LNCAP (cell line): ENCODE measurements around the gene SAT2.

Experiments
- TF ChIP-seq, protein P1 (sequence below): fragments of 450-650 bp; IDR thresholded peaks from 2 replicates; pipeline ENCODE4 v1.5.1; 2017; ENCODE audit warnings: mild to moderate bottlenecking

Gene SAT2

DNA sequence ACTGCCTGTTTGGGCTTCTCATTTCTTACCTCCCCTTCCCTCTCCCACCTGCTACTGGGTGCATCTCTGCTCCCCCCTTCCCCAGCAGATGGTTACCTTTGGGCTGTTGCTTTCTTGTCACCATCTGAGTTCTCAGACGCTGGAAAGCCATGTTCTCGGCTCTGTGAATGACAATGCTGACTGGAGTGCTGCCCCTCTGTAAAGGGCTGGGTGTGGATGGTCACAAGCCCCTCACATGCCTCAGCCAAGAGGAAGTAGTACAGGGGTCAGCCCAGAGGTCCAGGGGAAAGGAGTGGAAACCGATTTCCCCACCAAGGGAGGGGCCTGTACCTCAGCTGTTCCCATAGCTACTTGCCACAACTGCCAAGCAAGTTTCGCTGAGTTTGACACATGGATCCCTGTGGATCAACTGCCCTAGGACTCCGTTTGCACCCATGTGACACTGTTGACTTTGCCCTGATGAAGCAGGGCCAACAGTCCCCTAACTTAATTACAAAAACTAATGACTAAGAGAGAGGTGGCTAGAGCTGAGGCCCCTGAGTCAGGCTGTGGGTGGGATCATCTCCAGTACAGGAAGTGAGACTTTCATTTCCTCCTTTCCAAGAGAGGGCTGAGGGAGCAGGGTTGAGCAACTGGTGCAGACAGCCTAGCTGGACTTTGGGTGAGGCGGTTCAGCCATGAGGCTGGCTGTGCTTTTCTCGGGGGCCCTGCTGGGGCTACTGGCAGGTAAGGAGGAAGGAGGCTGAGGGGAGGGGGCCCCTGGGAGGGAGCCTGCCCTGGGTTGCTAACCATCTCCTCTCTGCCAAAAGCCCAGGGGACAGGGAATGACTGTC is 48.4 kb downstream of the SAT2 start, which contains the start of gene CD68:
Gene CD68, plus strand, starts transcription at position 638 of the 833 bp plus-strand sequence. Its CDS starts 40 bp downstream, at position 678.
- TF ChIP-seq, protein P1, sequence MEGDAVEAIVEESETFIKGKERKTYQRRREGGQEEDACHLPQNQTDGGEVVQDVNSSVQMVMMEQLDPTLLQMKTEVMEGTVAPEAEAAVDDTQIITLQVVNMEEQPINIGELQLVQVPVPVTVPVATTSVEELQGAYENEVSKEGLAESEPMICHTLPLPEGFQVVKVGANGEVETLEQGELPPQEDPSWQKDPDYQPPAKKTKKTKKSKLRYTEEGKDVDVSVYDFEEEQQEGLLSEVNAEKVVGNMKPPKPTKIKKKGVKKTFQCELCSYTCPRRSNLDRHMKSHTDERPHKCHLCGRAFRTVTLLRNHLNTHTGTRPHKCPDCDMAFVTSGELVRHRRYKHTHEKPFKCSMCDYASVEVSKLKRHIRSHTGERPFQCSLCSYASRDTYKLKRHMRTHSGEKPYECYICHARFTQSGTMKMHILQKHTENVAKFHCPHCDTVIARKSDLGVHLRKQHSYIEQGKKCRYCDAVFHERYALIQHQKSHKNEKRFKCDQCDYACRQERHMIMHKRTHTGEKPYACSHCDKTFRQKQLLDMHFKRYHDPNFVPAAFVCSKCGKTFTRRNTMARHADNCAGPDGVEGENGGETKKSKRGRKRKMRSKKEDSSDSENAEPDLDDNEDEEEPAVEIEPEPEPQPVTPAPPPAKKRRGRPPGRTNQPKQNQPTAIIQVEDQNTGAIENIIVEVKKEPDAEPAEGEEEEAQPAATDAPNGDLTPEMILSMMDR: no peak

DNA sequence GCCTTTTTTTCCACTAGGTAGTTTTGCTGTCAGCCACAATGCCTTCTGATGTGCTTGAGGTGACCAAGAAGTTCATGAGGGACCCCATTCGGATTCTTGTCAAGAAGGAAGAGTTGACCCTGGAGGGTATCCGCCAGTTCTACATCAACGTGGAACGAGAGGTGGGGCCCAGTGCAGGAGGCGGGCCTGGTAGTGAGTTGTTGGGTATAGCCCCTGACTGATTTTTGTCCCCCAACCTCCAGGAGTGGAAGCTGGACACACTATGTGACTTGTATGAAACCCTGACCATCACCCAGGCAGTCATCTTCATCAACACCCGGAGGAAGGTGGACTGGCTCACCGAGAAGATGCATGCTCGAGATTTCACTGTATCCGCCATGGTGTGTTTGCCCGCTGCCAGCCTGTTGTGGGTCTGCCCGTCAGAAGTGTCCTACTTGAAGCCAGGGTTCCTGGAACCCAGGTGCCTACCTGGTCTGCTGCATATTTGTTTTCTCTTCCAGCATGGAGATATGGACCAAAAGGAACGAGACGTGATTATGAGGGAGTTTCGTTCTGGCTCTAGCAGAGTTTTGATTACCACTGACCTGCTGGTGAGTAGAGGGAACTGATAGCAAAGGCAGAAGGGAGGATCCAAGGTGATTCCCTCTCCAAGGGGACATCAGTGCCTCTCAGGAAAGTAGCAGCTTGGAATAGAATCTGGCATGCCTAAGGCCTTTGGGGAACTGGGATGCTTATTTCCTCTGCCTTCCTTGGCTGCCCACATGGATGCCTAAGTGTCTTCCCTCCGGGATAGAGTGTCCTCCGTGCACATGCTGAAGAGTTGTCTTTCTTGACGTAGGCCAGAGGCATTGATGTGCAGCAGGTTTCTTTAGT is 50.1 kb downstream of the SAT2 start:
- TF ChIP-seq, protein P1: no peak

DNA sequence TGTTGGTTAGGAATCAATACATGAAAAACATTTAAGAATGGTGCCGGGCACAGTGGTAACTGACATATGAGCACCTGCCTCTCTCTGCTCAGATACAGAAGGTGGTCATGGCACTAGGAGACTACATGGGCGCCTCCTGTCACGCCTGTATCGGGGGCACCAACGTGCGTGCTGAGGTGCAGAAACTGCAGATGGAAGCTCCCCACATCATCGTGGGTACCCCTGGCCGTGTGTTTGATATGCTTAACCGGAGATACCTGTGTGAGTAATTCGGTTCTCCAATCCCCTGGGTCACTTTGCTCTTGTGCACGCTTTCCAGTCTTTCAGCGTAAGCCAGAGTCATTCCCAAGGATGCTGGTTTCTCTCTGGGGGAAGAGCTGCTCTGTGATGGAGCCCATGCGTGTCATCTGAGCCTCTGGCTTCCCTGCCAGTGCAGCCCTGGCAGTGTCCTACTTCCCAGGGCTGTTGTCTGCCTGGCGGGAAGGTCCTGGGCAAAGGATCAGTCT is 51.1 kb downstream of the SAT2 start:
- TF ChIP-seq, protein P1: no peak
